Caco-2 (cell line): ENCODE data around the gene APOL5. TPM values are rescaled to one million over a fixed set of nuclear protein-coding genes. Genes with fewer than 3 reads are reported as not detected.

ENCODE experiments used
- BruUV-seq: library from RNA; stranded (reverse); fragments of 400-500 nt; replicated peaks from 2 replicates; lab custom pipeline; 2021; lab: Mats Ljungman, UMichigan
- CTCF ChIA-PET: fragments of 300-600 bp; sonication (Branson Sonifier 250); formaldehyde crosslinking; loops from one replicate; lab custom pipeline; 2022; ENCODE audit warnings: antibody characterized with exemption; lab: Charles Lee
- POLR2A ChIA-PET: fragments of 300-600 bp; sonication (Branson Sonifier 250); formaldehyde crosslinking; loops from one replicate; lab custom pipeline; 2022; ENCODE audit warnings: antibody characterized with exemption; lab: Charles Lee
- DNase-seq, 2 experiments: peaks; one replicate each; pipeline versions ENCODE4 v3.0.0 to v3.0.0-alpha.2; 2020 to 2022
- H3K27me3 ChIP-seq: replicated peaks from 2 replicates; pipeline ENCODE4 v1.6.0; 2011; ENCODE audit warnings: low read length; ENCODE audit not compliant: control insufficient read depth, insufficient read depth
- H3K36me3 ChIP-seq: 2 replicates; pipeline ENCODE4 v1.5.1; 2011; ENCODE audit warnings: low read length; ENCODE audit not compliant: control insufficient read depth, insufficient read depth
- H3K4me1 ChIP-seq: fragments of 250-450 bp; sonication (Bioruptor Pico); 2 replicates; pipeline ENCODE4 v1.5.1; 2020; ENCODE audit warnings: mild to moderate bottlenecking
- H3K4me3 ChIP-seq: 2 replicates; pipeline ENCODE4 v1.5.1; 2011; ENCODE audit warnings: low read depth, mild to moderate bottlenecking, control low read depth, low read length
- H3K9me3 ChIP-seq: fragments of 250-450 bp; sonication (Bioruptor Pico); 2 replicates; pipeline ENCODE4 v1.5.1; 2020; ENCODE audit warnings: mild to moderate bottlenecking, moderate library complexity
- H3K27ac Mint-ChIP-seq: one replicate; pipeline ENCODE4 v1.8.0; 2022; ENCODE audit warnings: mixed read lengths; ENCODE audit not compliant: unreplicated experiment
- H3K27me3 Mint-ChIP-seq: one replicate; pipeline ENCODE4 v1.8.0; 2022; ENCODE audit warnings: mixed read lengths; ENCODE audit not compliant: insufficient read depth, unreplicated experiment
- H3K36me3 Mint-ChIP-seq: one replicate; pipeline ENCODE4 v1.8.0; 2022; ENCODE audit warnings: mild to moderate bottlenecking, mixed read lengths; ENCODE audit not compliant: insufficient read depth, unreplicated experiment
- H3K4me1 Mint-ChIP-seq: one replicate; pipeline ENCODE4 v1.8.0; 2022; ENCODE audit warnings: low read depth, mixed read lengths; ENCODE audit not compliant: unreplicated experiment
- H3K4me3 Mint-ChIP-seq: one replicate; pipeline ENCODE4 v1.8.0; 2022; ENCODE audit warnings: mild to moderate bottlenecking, moderate library complexity, mixed read lengths; ENCODE audit not compliant: unreplicated experiment
- H3K9me3 Mint-ChIP-seq: one replicate; pipeline ENCODE4 v1.8.0; 2022; ENCODE audit warnings: mixed read lengths; ENCODE audit not compliant: unreplicated experiment
- intact Hi-C: fragments of 100-400 bp; cut with micrococcal nuclease; formaldehyde crosslinking; loops from one replicate; pipeline ENCODE4 v1.10.0; 2022; ENCODE audit not compliant: unreplicated experiment
- total RNA-seq: library from RNA; stranded (reverse); gene quantifications from 2 replicates; pipeline ENCODE4 v1.2.3, GENCODE V29; 2022
- TF ChIP-seq, protein P1 (sequence below), 2 experiments: fragments of 200-600 bp in 1 of 2; IDR thresholded peaks; 1 replicate in 1 of 2; 2 replicates in 1 of 2; pipeline versions ENCODE4 v1.5.1 to v1.8.0; 2011 to 2022; ENCODE audit warnings: antibody characterized with exemption in 1 of 2, control low read depth in 1 of 2, inconsistent platforms in 1 of 2, low read depth in 1 of 2, low read length in 1 of 2, mild to moderate bottlenecking in 1 of 2, moderate library complexity in 1 of 2; ENCODE audit not compliant: insufficient read depth in 1 of 2, severe bottlenecking in 1 of 2, unreplicated experiment in 1 of 2

APOL5 gene
- total RNA-seq, 1 experiment from 2014 or later: not detected

DNA sequence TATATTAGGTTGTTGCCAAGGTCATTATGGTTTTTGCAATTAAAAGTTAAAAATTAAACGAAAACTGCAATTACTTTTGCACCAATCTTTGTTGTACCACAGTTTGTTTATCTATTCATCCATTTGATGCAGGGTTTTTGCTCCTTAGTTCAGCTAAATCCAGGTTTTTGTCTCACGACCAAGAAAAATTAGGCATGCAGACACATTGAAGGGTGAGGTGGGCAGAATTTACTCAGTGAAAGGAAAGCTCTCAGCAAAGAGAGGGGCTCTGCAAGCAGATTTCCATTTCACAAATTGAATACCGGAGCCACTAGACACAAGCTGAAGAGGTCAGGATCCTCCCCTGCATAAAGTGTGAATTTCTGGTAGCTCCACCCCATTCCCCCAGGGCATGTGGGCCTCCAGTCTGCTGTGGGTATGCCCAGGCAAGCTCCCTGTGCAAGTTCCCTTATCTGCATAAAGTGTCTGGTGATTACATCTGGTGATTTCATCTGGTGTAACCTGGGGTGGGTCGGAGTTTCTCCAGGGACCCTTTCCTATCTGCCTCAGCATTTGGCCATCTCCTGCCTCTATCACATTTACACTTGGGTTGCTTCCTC, 36.1 kb upstream of the APOL5 start:
- Histone ChIP-seq H3K9me3 (peaks cover 5% of the 10 kb centered on the region; the same call in 1 of the 2 replicates), H3K4me1 (no peaks in the 10 kb centered on the region), H3K4me3 (no peak overlapping the region), H3K27me3 (no peaks in the 10 kb centered on the region), H3K36me3 (no peaks in the 10 kb centered on the region)
- Mint-ChIP-seq H3K4me1 (no peaks in the 10 kb centered on the region), H3K9me3 (peaks cover 21% of the 10 kb centered on the region), H3K36me3 (no peaks in the 10 kb centered on the region), H3K27ac (no peak overlapping the region), H3K27me3 (peaks cover 6% of the 10 kb centered on the region), H3K4me3 (no peak overlapping the region)
- CTCF ChIA-PET: no interaction called here
- POLR2A ChIA-PET: no interaction called here
- intact Hi-C loops: no loop called here
- TF ChIP-seq, protein P1, sequence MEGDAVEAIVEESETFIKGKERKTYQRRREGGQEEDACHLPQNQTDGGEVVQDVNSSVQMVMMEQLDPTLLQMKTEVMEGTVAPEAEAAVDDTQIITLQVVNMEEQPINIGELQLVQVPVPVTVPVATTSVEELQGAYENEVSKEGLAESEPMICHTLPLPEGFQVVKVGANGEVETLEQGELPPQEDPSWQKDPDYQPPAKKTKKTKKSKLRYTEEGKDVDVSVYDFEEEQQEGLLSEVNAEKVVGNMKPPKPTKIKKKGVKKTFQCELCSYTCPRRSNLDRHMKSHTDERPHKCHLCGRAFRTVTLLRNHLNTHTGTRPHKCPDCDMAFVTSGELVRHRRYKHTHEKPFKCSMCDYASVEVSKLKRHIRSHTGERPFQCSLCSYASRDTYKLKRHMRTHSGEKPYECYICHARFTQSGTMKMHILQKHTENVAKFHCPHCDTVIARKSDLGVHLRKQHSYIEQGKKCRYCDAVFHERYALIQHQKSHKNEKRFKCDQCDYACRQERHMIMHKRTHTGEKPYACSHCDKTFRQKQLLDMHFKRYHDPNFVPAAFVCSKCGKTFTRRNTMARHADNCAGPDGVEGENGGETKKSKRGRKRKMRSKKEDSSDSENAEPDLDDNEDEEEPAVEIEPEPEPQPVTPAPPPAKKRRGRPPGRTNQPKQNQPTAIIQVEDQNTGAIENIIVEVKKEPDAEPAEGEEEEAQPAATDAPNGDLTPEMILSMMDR (IDR thresholded peaks at IDR 0.05; ENCODE audit: insufficient read depth in 1 of 2, low read depth in 1 of 2, low read length in 1 of 2, severe bottlenecking in 1 of 2, unreplicated experiment in 1 of 2): no peak
- no TSS peak for BruUV-seq
- DNase-seq: no peak

DNA sequence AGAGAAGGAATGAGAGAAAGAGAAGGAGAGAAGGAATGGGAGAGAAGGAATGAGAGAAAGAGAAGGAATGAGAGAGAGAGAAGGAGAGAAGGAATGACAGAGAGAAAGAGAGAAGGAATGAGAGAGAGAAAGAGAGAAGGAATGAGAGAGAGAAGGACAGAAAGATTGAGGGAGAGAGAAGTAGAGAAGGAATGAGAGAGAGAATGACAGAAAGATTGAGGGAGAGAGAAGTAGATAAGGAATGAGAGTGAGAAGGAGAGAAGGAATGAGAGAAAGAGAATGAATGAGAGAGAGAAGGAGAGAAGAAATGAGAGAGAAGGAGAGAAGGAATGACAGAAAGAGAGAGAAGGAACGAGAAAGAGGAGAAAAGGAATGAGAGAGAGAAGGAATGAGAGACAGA, 34.1 kb upstream of the APOL5 start:
- POLR2A ChIA-PET: no interaction called here
- Mint-ChIP-seq H3K9me3 (peaks cover 21% of the 10 kb centered on the region), H3K27ac (no peak overlapping the region), H3K4me3 (no peak overlapping the region), H3K36me3 (no peaks in the 10 kb centered on the region), H3K27me3 (peaks cover 6% of the 10 kb centered on the region), H3K4me1 (no peaks in the 10 kb centered on the region)
- DNase-seq: no peak
- Histone ChIP-seq H3K36me3 (no peaks in the 10 kb centered on the region), H3K9me3 (peaks cover 5% of the 10 kb centered on the region; the same call in 1 of the 2 replicates), H3K27me3 (no peaks in the 10 kb centered on the region), H3K4me3 (no peak overlapping the region), H3K4me1 (no peaks in the 10 kb centered on the region)
- TF ChIP-seq, protein P1 (IDR thresholded peaks at IDR 0.05; ENCODE audit: insufficient read depth in 1 of 2, low read depth in 1 of 2, low read length in 1 of 2, severe bottlenecking in 1 of 2, unreplicated experiment in 1 of 2): no peak
- BruUV-seq: no TSS peak
- CTCF ChIA-PET: no interaction called here
- intact Hi-C loops: no loop called here

DNA sequence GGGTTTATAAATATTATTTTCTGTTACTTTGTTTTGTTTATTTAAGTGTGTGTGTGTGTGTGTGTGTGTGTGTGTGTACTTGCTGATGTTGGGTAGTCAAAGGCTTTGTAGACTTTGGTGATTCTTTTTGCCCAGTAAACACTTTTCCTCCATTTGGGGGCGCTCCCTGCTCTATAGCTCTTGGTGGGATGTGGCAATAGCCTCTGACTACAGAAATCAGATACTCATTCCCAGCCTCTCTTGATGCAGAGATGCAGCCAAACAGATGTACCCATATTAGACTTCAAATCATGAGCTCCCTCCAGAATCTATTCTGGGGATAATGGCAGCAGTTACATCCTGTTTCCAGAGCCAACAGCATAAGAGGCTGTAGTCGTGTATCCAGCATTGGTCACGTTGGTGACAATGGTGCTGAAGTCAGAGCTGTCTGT, 33.4 kb upstream of the APOL5 start:
- no peaks in the 10 kb centered on the region for H3K4me1 ChIP-seq
- ChIA-PET CTCF (no interaction called here), POLR2A (no interaction called here)
- no peak overlapping the region for H3K27ac Mint-ChIP-seq
- H3K4me3 Mint-ChIP-seq: no peak overlapping the region
- H3K9me3 Mint-ChIP-seq: peaks cover 21% of the 10 kb centered on the region
- no peaks in the 10 kb centered on the region for H3K36me3 Mint-ChIP-seq
- no peaks in the 10 kb centered on the region for H3K4me1 Mint-ChIP-seq
- no peak overlapping the region for H3K4me3 ChIP-seq
- intact Hi-C loops: no loop called here
- no peak for DNase-seq
- peaks cover 5% of the 10 kb centered on the region; the same call in 1 of the 2 replicates for H3K9me3 ChIP-seq
- BruUV-seq: no TSS peak
- TF ChIP-seq, protein P1 (IDR thresholded peaks at IDR 0.05; ENCODE audit: insufficient read depth in 1 of 2, low read depth in 1 of 2, low read length in 1 of 2, severe bottlenecking in 1 of 2, unreplicated experiment in 1 of 2): no peak
- peaks cover 6% of the 10 kb centered on the region for H3K27me3 Mint-ChIP-seq
- H3K27me3 ChIP-seq: no peaks in the 10 kb centered on the region
- H3K36me3 ChIP-seq: no peaks in the 10 kb centered on the region
